CD4-positive, alpha-beta T cell treated with Interleukin-6 for 4 hours (primary cell): ENCODE data around the gene CHST15.
A peak's percentile ranks its signal among the peaks of the same experiment; 100 is the strongest.

Source experiments
- DNase-seq: peaks from one replicate; pipeline ENCODE4 v3.0.0-alpha.2; 2020; ENCODE audit warnings: mixed read lengths

Gene CHST15

GRCh38 chr10:124006526-124006925 is 86.9 kb downstream of the CHST15 start:
- no peak for DNase-seq

DNA sequence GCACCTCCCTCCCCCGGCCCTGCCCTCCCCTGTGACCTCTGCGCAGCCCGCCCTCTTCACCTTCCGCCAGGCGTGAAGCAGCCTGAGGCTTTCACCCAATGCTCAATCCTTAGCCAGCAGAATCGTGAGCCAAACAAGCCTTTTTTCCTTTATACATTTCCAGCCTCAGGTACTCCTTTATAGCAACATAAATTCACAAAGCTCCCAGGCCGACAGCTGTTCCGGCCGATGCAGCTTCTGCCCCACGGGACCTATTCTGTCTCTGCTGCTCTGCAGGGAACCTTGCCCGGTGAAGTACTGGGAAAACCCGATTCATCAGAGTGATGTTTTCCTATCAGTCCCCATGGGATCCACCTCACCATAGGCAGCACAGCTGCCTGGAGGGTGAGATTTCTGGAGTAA is 87.4 kb downstream of the CHST15 start:
- DNase-seq: no peak

DNA sequence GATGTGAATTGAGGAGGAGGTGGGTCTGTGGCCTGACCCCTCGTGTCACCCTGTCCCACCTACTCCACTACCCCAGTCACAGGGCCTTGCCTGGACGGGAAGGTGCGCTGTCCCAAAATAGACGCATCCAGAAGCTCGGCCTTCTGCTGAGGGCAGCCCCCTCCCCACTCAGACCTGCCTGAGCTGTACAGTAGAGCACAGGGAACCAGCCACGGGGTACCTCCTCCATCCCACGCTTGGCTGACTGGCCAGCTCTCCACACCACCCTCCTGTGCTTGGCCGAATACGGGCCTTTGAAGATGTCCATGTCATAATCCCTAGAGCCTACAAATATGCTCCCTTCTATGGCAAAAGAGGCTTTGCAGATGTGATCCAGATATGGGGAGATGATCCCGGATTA is 88.3 kb downstream of the CHST15 start:
- no peak for DNase-seq

DNA sequence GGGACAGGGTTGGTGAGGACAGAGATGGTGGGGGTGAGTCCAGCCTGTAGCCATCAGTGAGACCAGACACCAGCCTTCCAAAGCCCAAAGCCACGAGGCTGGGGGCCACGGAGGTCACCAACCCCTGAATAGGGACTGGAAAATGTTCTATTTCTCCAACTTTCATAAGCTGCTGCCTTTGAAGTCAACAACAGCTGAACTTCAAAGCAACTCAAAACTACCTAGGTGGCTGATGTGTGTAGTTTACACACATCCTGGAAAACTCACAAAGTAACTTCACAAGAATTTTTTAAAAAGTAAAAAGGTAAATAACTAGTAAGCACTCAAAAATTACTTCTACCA is 88.8 kb downstream of the CHST15 start:
- no peak for DNase-seq

GRCh38 chr10:124003871-124004662 is 89.3 kb downstream of the CHST15 start:
- no peak for DNase-seq

GRCh38 chr10:124003481-124003870 is 89.9 kb downstream of the CHST15 start:
- DNase-seq: no peak

GRCh38 chr10:124003070-124003419 is 90.4 kb downstream of the CHST15 start:
- DNase-seq: no peak

DNA sequence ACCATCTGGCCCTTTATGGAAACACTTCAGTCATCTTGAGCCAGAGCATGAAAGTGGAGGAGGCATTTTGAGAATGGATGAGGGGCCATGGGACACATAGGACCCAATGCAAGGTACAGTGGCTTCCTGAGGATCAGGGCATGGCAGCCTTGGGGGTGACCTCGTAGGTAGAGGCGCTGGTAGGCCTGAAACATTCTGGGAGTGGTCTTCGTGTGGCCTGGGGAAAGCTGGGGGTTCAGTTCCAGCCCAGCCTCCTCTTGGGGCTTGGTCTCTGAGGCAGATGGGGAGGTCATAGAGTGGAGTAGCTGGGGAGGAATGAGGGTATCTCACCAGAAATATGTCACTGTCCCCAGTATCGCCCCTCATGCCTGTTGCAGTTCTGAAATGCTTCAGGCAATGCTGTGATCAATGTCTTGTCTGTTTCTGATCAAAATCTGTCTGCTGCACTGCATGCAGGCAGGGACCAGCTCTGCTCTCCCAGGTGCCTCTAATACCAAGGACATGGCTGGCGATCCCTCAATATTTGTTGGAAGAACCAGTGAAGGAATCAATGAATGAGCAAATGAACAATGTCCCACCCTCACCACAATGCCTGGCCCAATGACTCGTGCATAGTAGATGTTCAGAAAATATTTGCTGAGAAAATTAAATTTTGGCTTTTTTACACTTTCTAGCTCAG is 90.9 kb downstream of the CHST15 start:
- no peak for DNase-seq

DNA sequence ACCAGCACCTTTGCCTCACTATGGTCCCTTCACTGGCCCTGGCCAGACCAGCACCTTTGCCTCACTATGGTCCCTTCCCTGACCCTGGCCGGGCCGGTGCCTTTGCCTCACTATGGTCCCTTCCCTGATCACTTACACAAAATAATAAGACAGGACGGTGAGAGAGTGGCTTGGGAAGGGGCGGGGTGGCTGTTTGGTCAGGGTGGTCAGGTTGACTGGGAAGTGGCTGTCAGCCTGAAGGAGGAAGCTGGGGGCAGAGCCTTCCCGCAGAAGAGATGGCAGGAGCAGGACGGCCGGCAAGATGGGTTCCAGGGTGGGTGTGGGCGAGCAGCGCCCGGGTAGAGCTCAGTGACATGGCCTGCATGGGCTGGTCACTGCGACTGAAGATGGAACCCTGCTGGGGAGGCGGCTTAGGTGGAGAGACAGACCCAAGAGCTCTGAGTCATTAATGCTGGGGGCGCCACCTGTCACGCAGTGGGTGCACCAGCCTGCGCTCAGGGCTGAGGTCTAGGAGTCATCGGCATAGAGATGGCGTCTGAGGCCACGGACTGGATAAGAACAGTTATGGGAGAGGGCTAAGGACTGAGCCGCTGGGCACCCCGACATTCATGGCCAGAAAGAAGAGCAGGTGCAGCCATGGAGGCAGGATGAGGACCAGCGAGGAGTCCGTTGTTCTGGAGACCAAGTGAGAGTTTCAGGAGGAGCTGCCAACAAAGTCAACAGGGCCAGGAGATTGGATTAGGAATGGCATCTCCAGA is 91.8 kb downstream of the CHST15 start:
- DNase-seq: no peak

- DNase-seq: no peak
Observed at GRCh38 chr10:124000792-124001201, 92.6 kb downstream of the CHST15 start.

DNA sequence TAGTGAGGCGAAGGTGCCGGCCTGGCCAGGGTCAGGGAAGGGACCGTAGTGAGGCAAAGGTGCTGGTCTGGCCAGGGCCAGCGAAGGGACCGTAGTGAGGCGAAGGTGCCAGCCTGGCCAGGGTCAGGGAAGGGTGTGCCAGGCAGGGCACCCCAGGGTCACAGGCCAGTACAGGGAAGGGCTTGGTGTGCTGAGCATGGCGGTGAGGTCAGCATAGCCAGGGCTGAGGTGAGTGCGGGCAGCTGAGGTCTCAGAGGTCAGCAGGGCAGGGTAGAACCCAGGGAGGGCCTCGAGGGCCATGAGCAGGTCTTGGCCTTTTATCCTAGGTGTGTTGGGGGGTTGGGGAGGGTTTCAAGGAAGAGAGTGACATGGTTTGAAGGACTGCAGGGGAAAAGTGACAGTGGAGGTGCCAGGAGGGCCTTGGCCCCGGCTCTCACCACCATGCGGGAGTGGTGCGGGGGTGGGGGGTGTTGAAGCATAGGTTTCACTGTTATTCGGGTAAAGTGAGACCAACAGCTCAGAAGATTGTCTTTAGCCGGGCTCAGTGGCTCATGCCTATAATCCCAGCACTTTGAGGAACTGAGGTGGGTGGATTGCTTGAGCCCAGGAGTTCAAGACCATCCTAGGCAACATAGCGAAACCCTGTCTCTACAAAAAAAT is 93.3 kb downstream of the CHST15 start:
- DNase-seq: no peak

GRCh38 chr10:123999261-123999660 is 94.1 kb downstream of the CHST15 start:
- DNase-seq: no peak

DNA sequence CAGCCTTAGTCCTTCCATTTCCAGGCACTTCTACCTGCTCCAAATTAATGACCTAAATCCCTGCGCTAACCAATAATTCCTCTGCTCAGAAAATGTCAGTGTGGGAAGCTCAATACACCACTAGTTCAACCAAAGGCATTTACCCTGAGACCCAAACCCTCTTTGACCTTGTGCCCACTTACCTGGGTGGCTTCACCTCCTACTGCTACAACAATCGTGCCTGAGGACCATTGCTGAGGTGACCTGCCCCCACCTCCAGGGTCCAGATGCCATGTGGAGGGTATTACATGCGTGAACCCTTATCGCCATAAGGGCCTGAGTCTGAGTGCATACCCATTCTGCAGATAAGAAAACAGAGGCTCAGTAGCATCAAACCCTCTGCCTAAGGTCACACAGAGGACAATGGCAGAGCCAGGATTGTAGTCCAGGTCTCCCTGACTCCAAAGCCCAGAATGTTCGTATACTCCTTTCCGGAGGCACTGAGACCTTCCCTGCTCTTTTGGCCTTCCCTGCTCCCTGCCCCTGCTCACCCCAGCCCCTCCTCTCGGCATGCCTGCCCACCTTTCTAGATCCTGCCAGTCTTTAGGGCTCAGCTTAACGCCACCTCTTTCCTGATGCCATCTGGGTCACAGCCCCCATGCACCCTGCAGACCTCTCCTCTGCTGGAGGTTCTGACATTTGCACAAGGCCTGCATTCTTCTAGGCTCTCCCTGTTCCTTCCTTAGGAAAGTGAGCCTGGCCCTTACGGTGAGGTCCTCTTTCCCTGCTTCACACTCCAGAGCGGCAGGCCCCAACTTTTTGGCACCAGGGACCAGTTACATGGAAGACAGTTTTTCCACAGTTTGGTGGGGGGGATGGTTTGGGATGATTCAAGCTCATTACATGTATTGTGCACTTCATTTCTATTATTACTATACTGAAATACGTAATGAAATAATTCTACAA is 94.9 kb downstream of the CHST15 start:
- DNase-seq: no peak

DNA sequence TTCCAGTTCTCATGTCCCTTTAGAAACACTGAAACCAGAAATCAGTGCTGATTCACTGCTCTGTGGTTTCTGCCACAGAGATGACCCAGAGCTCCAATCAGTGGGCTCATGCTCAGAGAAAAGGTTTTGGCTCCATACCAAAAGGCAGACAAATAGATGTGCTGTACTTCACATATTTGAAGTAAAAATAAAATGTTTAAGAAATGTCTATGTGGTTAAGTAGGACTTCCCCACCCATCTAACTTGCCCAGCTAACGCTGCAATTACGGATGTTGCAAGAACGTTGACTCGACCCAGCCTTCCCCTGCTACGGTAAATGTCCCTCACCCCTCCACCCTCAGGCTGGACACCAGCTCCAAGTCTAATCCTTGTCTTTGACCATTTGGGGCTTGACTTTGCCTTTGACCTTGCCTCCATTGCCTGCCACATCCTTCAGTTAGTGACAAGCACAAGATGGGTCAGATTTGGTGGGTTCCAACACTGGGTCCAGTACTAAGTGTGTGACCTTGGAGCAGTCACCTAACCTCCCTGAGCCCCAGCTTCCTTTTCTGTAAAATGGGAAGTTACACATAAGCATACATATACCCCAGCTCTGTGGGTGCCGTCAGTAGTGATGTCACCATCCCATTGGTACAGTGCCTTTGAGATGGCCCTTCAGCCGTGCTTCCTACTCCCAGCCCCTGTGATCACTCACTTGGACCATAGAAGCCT is 95.8 kb downstream of the CHST15 start:
- DNase-seq: no peak

DNA sequence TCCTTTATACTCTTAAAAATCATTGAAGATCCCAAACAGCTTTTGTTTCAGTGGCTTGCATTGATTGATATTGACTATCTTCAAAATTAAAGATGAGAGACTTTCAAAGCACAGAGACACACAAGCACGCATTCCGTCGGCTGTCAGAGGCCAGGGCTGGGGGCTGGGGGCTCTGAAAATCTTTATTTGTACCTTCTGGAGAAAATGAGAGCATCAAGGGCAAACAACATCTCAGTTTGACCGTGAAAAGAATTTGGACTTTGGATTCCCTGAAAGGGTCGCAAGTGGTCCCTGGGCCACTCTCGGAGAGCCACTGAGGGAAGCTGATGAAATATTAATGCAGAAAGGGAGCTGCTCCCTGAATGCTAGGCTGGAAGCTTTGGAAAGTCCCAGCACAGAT is 96.4 kb downstream of the CHST15 start:
- no peak for DNase-seq

GRCh38 chr10:123996302-123996701 is 97.1 kb downstream of the CHST15 start:
- DNase-seq: no peak

DNA sequence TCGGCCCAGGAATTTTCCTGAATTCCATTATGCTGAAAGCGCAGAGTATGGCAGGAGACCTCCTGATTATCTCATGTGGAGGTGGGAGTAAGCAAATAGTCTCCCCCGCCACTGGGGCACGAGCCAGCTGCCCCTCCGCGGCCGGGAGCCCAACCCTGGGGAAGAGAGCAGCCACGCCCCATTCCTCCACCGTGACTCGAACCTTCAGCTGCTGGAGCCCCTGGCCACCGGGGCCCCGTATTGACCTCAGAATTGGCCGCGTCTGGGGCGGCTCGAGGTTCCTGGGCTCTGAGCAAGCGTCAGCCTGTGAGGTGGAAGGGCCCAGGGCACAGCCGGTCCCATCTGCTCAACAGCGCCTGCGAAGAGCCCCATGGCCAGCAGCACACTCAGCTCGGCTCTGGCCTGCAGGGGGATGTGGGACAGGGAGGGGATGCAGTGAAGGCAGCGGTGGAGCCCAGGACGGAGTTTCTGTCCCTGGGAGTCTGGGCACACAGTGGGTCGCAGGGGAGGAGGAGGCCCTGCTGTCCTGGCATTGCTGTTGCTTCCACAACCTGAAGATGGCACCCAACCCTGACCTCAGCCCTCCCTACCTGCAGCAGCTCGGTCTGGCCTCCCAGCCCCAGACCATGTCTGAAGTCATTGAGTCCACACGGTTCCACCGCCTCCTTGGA is 97.8 kb downstream of the CHST15 start:
- peak; percentile 56 for DNase-seq

DNA sequence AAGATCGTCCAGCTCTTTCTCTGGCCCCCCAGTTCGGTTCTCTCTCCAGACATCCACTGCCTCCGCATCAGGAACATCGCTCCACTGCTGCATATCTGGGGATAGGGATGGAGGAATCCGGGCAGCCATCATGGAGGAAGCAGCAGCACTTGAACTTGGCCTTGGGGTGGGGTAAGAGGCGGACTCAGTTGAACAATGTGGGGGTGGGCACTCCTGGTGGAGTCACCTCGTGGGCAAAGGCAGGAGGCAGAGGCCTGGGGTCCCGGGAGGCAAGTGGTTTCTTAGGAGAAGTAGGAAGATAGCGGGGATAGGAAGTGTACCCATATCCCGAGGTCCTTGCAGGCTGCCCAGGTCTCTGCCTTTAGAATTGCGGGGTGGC is 98.3 kb downstream of the CHST15 start:
- DNase-seq: no peak

GRCh38 chr10:123994417-123995081 is 98.8 kb downstream of the CHST15 start:
- DNase-seq: peak; percentile 83
